Colon (tissue), 2 donors: Measurements from ENCODE around the gene LPIN1.
"Not testable (repeated sequence)": the region's sequence is repeated elsewhere in the genome, so short reads cannot be mapped to it uniquely, and the experiment has no call there.

Source experiments
- FAIRE-seq: peaks from 2 replicates; lab custom pipeline; 2012; peaks lifted over from hg19 to GRCh38; lab: Jason Lieb, UNC
- donor health status: control.
- donor health status: control.

LPIN1 gene

DNA sequence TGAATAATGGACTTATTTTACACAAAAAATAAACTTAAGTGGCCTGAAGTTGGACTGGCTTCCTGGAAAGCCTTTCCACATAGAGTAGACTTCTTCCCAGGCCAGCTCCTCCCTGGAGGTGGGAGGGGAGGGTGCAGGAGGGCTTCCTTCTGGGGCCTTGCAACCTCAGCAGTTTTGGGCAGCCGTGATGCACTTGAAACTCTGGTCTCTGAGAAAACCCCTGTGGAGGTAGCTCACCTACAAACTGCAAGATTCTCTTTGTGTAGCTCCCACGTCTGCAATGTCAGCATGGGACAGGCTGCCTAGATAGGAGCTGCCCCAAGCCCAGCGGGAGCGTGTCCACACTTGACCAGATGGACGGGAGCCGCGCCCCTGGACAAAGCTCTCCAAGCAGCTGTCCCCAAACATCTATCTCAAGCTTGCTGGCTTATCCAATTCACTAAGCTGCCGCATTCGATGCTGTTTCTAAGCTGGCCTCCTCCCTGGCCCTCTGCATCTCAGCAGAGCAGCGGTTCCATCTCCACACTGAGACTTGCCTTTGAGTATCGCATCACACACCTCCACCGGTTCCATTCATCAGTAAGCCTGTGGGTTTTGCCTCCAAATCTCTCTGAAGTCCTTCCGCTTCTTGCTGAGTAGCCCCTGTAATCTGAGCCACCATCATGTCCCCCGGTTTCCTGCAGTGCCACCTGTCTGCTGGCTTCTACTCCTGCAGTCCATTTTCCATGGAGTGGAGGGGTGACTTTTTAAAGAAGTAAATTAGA is 1.6 kb upstream of the LPIN1 start:
- no peak for FAIRE-seq

GRCh38 chr2:11745613-11746375 is 638 bp upstream of the LPIN1 start:
- FAIRE-seq = no peak

DNA sequence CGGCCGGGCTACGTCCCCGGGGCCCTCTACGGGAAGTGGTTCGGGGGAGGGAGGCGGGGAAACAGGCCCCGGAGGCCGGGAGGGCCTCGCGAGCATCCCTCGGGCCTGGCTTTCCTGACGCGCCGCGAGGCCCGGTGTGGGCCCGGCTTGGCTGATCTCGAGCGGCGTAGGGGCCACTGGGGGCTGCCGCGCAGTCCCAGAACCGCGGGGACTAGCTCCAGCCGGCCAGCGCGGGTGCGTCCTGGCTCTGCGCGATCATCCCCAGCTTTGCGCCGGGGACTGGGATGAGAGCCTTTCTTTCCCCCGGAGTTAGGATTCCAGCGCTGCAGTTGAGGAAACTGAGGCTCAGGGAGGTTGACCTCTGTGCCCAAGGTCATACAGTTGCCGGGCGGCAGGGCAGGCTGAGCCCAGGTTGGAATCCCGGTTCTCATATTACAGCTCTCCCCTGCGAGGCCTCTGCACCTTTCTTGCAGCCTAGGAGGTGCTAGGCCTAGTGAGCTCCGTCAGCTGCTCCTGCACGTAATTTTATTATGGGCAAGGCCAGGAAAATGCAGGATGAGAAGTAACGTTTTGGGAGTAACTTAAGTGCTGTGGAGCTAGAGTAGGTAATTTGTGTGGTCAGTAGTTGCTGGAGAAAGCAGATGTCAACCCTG is 501 bp downstream of the LPIN1 start:
- no peak for FAIRE-seq

GRCh38 chr2:11748018-11748860 is 1.8 kb downstream of the LPIN1 start:
- no peak for FAIRE-seq

DNA sequence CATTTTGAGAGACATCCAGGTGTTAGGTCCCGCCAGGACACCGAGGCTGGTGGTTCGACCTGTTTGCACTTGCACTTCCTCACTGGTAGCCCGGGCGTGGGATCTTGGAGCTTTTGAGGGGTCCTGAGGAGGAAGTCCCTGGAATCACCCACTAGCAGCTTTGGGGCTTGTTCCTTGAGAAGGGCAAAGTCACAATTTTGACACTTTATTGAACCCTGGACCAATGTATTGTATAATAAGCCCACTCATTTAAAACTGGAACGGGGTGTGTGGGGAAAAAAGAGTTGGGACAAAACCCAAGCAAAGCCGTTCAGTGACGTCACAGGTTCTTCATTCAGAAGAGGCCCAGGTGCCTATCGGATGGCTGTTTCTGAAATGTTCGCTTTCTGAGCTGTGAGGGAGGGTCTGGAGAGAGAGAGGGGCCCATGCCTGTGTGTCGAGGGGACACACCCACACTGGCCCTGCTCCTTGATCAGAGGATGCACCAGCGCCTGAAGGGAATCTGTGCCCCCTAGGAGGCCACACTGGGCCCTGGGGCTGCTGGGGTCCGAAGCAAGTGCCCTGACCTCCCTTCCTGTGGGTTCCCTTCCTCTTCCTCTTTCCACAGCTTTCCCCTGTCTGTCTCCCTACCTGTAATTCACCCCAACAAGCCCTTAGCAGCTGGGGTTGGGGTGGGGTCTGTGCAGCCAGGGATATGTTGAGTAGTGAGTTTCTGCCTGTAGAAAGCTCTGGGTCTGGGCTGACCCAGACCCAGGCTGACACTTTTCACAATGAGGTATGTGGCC is 2.6 kb downstream of the LPIN1 start:
- FAIRE-seq = no peak

DNA sequence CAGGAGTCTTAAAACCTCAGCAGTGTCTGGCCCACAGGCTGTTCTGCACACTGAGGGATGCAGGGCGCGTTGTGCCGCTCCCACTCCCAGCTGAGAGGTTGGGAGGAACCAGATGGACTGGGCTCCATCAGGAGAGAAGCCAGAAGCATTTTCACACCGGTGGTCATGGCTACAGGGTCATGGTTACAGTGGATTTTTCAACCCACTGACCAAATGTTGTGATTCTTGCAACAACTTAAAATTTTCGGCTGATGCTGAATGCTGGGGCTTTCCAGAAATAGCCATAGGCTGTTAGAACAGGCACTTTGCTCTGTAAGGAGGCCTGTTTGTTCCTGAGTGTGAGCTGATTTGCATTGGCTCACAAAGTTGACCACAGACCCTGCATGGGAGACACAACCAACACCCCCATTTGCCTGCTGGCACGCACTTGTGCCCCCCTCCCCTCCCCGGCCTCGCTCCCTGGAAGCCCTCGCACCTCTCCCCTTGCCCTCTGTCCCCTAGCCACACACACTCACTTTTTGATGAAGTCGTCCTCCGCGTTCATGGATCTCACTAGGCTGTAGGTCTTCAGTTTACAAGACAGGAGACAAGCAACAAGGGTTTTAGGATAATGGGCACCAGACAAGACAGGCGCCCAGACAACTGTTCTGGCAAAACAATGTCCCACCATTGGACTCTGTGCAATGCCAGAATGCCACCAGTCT is 3.4 kb downstream of the LPIN1 start:
- FAIRE-seq = no peak

- no peak for FAIRE-seq
These were observed 4.0 kb downstream of the LPIN1 start for GRCh38 chr2:11750422-11750821.

DNA sequence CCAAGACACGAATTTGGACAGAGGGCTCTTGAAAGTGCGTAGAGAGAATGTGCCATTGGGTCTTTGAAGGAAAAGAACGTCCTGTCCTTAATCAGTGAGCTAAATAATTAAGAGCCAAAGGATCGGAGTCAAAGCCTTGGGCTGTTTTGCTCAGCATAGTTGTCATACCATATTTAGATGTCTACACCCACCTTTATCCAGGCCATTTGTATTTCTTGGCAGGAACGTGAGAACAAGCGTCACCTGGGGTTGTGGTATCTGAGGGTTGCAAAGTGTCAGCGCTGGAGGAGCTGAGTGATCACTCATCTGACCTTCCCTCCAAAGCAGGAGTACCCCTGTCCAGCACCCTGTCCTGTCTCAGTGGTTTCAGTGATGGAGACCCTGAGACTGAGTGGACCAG is 4.5 kb downstream of the LPIN1 start:
- no peak for FAIRE-seq

GRCh38 chr2:11752906-11753305 is 6.5 kb downstream of the LPIN1 start:
- FAIRE-seq = no peak

GRCh38 chr2:11753452-11753885 is 7.0 kb downstream of the LPIN1 start:
- no peak for FAIRE-seq

DNA sequence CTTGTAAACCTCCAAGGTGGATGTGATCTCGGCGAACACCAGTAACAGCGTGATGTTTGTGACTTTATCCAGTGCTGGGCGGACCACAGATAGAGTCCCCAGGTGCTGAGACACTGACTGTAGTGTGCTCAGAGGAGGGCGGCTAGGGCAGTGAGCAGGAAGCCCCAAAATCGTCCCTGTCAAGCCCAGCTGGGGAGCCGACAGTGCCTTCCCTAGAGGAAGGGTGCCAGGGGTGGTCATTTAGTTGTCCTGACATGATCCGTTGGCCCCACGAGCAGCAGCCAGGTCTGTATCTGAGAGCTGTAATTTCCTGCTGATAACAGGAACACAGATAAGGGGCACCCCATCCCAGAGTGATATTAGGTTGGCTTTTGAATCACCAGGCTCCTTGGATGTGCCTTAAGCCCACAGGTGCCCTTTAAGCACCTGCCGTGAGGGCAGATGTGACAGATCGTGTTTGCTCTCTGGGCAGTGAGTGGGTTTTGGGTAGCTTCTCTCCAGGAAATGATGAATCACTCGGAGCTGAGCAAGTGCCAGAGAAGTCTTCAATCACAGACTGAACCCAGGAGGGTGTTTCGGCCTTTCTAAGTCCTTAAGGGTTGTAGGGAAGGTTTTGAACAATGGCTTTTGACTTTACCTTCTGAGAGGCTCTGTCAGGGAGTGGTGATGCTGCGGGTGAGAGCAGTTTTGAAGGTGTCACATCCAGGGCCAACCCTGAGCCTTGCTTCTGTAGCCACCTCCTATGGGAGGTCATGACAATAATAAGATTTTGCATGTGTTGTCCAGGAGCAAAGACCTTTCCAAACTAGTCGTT is 7.7 kb downstream of the LPIN1 start:
- FAIRE-seq = no peak

DNA sequence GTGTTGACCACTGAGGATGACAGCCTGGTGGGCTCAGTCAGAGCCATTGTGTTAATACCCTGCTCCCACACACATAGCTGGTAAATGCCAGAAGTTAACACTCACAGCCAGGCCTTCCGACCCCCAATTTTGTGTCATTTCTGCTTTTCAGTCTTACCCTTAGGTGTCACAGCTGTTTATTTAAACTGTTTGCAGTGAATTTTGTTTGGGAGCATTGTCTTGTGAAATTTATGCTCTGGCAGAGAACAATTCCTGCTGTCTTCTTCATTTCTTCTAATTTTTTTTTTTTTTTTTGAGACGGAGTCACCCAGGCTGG is 8.2 kb downstream of the LPIN1 start:
- FAIRE-seq = no peak

- no peak for FAIRE-seq
These were observed 10.7 kb downstream of the LPIN1 start for GRCh38 chr2:11757101-11757500.

DNA sequence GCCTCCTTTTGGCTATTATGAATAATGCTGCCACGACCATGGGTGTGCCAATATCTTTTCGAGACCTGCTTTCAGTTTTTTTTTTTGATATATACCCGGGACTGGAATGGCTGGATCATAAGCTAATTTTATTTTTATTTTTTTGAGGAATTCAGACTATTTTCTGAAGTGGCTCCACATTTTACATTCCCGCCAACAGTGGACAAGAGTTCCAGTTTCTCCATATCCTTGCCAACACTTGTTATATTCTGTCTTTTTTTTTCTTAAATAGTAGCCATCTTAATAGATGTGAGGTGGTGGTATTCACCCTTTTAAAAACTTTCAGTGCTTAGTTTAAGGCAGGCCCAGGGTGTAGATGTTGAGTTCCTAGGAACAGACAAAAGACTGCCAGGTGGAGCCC is 11.8 kb downstream of the LPIN1 start:
- FAIRE-seq = no peak

DNA sequence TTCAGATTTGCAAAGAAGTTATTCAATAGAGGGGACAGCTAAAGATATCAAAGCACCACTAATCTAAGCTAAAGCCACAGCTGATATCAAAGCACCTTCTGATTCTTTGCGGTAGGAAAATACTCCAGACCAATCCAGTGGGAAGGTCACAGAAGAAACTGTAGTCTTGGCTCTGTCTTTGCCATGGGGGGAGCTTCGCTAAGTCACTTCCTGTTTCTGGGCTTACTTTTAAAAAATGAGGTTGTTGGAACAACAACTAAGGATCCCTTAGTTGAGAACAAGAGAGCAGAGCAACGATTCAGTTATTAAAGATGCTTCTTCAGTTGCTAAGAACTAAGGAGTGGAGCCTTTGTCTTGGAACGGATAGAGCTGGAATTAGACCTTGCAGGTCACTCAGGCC is 12.2 kb downstream of the LPIN1 start:
- no peak for FAIRE-seq

GRCh38 chr2:11759182-11759975 is 12.9 kb downstream of the LPIN1 start:
- not testable (repeated sequence) for FAIRE-seq

DNA sequence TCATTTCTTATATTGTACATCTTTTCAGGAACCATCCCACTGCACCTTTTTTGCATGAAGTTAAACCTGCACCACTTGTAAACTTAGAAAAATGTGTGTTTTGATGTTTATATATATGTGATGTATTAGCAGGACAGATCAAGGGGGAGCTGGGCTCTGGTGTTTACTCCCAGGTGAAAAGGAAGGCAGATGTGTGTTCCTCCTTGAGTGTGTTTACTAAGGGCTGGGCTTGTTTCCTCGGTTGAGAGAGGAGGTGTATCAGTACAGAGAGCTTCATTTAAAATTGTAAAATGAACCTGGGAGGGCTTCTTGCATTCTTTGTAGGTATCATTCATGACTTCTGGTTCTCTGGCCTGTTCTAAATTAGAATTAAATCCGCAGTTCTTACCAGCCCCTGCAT is 14.8 kb downstream of the LPIN1 start:
- no peak for FAIRE-seq

GRCh38 chr2:11762031-11762430 is 15.6 kb downstream of the LPIN1 start:
- FAIRE-seq = no peak

DNA sequence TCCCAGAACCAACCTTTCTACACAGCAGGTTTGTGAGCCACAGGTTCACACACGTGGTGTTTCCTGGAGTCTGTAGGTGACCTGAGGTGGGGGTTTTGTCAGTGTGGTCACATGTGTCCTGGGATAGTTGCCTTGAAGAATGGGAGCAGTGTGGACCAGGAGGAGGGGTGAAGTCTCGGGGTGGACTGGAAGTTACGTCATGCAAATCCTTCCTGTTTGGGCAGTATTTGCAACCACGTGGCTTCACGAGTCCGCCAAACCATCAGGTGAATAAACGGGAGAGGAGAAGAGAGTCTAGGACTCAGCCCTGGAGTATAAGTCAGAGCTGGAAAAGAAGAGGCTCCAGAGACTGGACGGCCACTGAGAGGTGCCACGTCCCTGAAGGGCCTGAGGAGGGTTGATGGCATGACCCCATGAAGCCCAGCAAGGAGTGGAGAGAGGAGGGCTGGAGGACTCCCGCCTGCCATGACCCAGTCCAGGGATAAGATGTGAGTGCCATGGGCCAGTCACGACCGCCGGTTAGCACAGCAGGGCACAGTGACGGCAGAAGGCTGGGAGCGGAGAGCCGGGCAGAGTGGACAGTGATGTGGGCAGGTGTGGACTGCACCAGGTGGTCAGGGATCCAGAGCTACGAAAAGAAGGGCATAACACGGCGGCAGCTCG is 16.5 kb downstream of the LPIN1 start:
- FAIRE-seq = no peak
